ENCODE measurements around the gene ZNRF2.

Gene ZNRF2

DNA sequence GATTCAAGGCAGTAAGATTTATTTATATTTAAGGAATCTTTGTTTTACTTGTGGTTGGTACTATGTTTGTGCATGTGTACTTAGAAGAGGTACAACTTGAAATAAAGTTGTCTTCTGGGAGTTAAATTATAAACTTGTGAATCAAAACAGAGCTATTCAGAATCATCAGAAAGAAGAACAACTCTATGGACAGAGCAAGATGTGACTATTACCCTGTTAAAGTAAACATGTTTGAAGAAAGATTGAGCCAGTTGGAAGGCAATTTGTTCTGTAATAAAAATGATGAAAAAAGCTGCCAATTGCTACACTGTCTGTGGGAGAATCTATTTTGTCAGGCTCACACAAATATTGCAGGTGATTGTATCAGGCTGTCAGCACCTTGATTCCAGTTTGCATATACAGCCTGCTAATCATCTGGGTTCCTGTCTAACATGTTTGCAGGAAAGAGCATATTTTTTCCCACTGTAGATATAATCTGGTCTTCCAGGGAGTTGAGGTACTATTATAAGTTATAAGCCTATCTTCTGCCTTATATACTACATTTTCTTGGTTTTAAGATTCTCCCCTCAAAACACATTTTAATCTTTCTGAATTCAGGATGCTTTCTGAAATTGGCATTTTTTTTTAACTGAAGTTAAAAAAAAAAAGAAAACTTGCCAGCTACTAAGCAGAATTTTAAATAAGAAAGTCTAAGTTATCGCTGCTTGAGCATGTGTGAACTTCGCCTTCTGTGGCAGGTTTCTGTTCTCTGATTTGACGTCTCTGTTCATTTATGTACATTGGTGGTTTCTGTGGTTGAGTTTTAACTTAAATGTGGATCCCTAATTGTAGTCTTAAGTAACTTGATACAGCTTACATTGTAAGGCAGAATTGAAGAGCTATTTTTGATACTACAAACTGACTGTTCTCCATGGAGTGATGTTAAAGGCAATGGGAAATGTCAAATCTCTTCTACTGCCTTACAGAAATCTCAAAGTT is 46.0 kb downstream of the ZNRF2 start:
- H3K27ac ChIP-seq = peak overlapping the region; percentile 72
- no peak for TF ChIP-seq CTCF (conservative IDR thresholded peaks at IDR 0.05)

DNA sequence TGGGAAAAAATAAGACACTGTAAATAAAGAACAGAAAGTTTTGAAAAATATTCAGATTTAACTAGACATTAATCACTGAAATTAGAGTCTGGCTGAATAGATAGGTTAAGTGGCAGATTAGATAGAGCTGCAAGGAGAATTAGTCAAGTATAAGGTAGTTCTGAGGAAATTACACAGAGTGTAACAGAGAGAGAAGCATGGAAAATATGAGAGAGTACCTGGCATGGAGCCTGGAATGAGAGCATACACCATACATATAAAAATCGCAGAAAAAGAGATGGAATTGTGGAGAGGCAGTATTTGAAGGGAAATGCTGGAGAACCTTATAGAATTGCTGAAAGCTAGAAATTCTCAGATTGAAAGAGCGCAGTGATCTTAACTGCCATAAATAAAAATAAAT is 46.9 kb downstream of the ZNRF2 start:
- H3K27ac ChIP-seq = peak overlapping the region; percentile 72
- no peak for TF ChIP-seq CTCF (conservative IDR thresholded peaks at IDR 0.05)

- no peak for TF ChIP-seq CTCF (conservative IDR thresholded peaks at IDR 0.05)
- no peak overlapping the region for H3K27ac ChIP-seq
Measured at GRCh38 chr7:30332549-30332948, 48.2 kb downstream of the ZNRF2 start.

GRCh38 chr7:30335763-30336487 is 51.5 kb downstream of the ZNRF2 start:
- H3K27ac ChIP-seq = no peak overlapping the region
- no peak for TF ChIP-seq CTCF (conservative IDR thresholded peaks at IDR 0.05)

- no peak overlapping the region for H3K27ac ChIP-seq
- TF ChIP-seq CTCF (conservative IDR thresholded peaks at IDR 0.05) = no peak
Measured at GRCh38 chr7:30344513-30344912, 60.1 kb downstream of the ZNRF2 start.

- TF ChIP-seq CTCF (conservative IDR thresholded peaks at IDR 0.05) = no peak
- peak overlapping the region; percentile 74; the same call in 1 of the 2 replicates for H3K27ac ChIP-seq
Measured at GRCh38 chr7:30347226-30348082, 63.1 kb downstream of the ZNRF2 start.

Measured in VCaP (cell line).